Breast epithelium (tissue), 4 donors: Measurements from ENCODE around the gene WWOX. TPM values are rescaled to one million over a fixed set of nuclear protein-coding genes. Genes with fewer than 3 reads are reported as not detected.
A peak's percentile ranks its signal among the peaks of the same experiment; 100 is the strongest.

Experiments used
- DNase-seq, 2 donors: peaks; one replicate each; pipeline ENCODE4 v3.0.0-alpha.2; 2019; ENCODE audit warnings: low spot score in 2 of 2
- H3K27ac ChIP-seq, 2 donors: fragments of 200-600 bp; sonication (generic) in 1 of 2; one replicate each; pipeline ENCODE4 v1.5.1; 2016 to 2019; ENCODE audit warnings: mild to moderate bottlenecking in 1 of 2
- H3K27me3 ChIP-seq, 2 donors: fragments of 200-600 bp; sonication (generic) in 1 of 2; one replicate each; pipeline versions ENCODE4 v1.5.1 to v1.6.0; 2017 to 2019; ENCODE audit warnings: control low read depth in 1 of 2, mild to moderate bottlenecking in 1 of 2
- H3K36me3 ChIP-seq: fragments of 200-600 bp; one replicate; pipeline ENCODE4 v1.5.1; 2019
- H3K4me1 ChIP-seq, 2 donors: fragments of 200-600 bp; sonication (generic); one replicate each; pipeline ENCODE4 v1.5.1; 2016 to 2019; ENCODE audit warnings: control low read depth in 1 of 2
- H3K4me3 ChIP-seq, 3 donors: fragments of 200-600 bp; sonication (generic); 1 replicate in 2 of 3; 2 replicates in 1 of 3; pipeline ENCODE4 v1.5.1; 2016 to 2019; ENCODE audit warnings: mild to moderate bottlenecking in 3 of 3, moderate library complexity in 2 of 3
- H3K9me3 ChIP-seq, 2 donors: fragments of 200-600 bp; sonication (generic) in 1 of 2; one replicate each; pipeline ENCODE4 v1.5.1; 2016 to 2019; ENCODE audit warnings: control low read depth in 1 of 2
- CTCF ChIP-seq, 3 donors: fragments of 450-650 bp; IDR thresholded peaks; one replicate each; pipeline ENCODE4 v1.5.1; 2016 to 2017; ENCODE audit warnings: antibody characterized with exemption in 3 of 3, mild to moderate bottlenecking in 3 of 3, moderate library complexity in 3 of 3
- POLR2A ChIP-seq: fragments of 450-650 bp; IDR thresholded peaks from one replicate; pipeline ENCODE4 v1.6.1; 2016; ENCODE audit warnings: antibody characterized with exemption, mild to moderate bottlenecking, moderate library complexity
- POLR2AphosphoS5 ChIP-seq, 3 donors: sonication (generic); formaldehyde crosslinking; IDR thresholded peaks; one replicate each; pipeline ENCODE4 v1.6.1; 2017; ENCODE audit warnings: antibody characterized with exemption in 3 of 3
- intact Hi-C: fragments of 100-400 bp; cut with DNase I; formaldehyde crosslinking; loops from one replicate; pipeline ENCODE4 v1.15.1; 2023; ENCODE audit warnings: low total_unique reads
- total RNA-seq, 3 donors: library from RNA; depleted of rRNA; stranded (reverse); fragments of >200 nt; gene quantifications; one replicate each; pipeline ENCODE4 v1.1.0, GENCODE V29; 2016

Gene WWOX
- total RNA-seq, 3 donors from 2014 or later: 42.9 to 73.6 (median 43.4) TPM

GRCh38 chr16:78775161-78775561 is 675.7 kb downstream of the WWOX start:
- H3K4me1 ChIP-seq: no peaks in the 10 kb centered on the region
- TF ChIP-seq POLR2A (no peak), CTCF (IDR thresholded peaks at IDR 0.05) (no peak), POLR2AphosphoS5 (IDR thresholded peaks at IDR 0.05) (no peak)
- no peaks in the 10 kb centered on the region for H3K36me3 ChIP-seq
- no peaks in the 10 kb centered on the region for H3K9me3 ChIP-seq
- no peaks in the 10 kb centered on the region for H3K27me3 ChIP-seq
- intact Hi-C loops: no loop called here
- H3K4me3 ChIP-seq: no peak overlapping the region
- DNase-seq: no peak
- H3K27ac ChIP-seq: no peak overlapping the region

GRCh38 chr16:78778101-78779004 is 678.9 kb downstream of the WWOX start:
- H3K9me3 ChIP-seq: no peaks in the 10 kb centered on the region
- H3K27ac ChIP-seq: no peak overlapping the region
- intact Hi-C loops: no loop called here
- H3K27me3 ChIP-seq: no peaks in the 10 kb centered on the region
- H3K4me3 ChIP-seq: no peak overlapping the region
- H3K36me3 ChIP-seq: no peaks in the 10 kb centered on the region
- H3K4me1 ChIP-seq: no peaks in the 10 kb centered on the region
- no peak for DNase-seq
- TF ChIP-seq POLR2A (no peak), POLR2AphosphoS5 (IDR thresholded peaks at IDR 0.05) (peak in 1 of 3 donors; percentile 21), CTCF (IDR thresholded peaks at IDR 0.05) (no peak)

DNA sequence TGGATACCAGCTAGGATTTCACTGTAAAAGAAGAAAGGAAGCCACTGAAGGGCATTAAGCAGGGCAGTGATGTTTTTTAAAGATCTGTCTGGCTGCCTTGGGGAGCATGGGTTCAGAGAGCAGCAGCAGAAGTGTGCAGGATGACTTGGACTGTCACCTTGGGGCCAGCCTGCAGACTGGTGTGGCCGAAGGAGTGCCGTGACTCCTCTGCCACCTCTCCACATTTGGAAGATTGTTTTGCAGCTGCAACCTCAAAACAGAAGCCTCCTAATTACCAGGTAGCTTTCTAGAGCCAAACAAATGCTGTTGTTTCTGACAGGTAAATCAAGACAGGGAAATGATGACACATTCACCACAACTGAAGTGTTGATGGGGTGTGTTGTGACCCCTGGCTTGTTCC is 681.4 kb downstream of the WWOX start:
- H3K9me3 ChIP-seq: no peaks in the 10 kb centered on the region
- H3K36me3 ChIP-seq: no peaks in the 10 kb centered on the region
- no peak overlapping the region for H3K4me3 ChIP-seq
- intact Hi-C loops: no loop called here
- TF ChIP-seq POLR2AphosphoS5 (IDR thresholded peaks at IDR 0.05) (no peak), POLR2A (no peak), CTCF (IDR thresholded peaks at IDR 0.05) (no peak)
- H3K4me1 ChIP-seq: no peaks in the 10 kb centered on the region
- no peaks in the 10 kb centered on the region for H3K27me3 ChIP-seq
- DNase-seq: no peak
- no peak overlapping the region for H3K27ac ChIP-seq

GRCh38 chr16:78782572-78782971 is 683.1 kb downstream of the WWOX start:
- H3K27me3 ChIP-seq: no peaks in the 10 kb centered on the region
- intact Hi-C loops: no loop called here
- H3K9me3 ChIP-seq: no peaks in the 10 kb centered on the region
- no peak overlapping the region for H3K27ac ChIP-seq
- H3K36me3 ChIP-seq: no peaks in the 10 kb centered on the region
- no peak for DNase-seq
- no peak overlapping the region for H3K4me3 ChIP-seq
- no peak for TF ChIP-seq CTCF (IDR thresholded peaks at IDR 0.05)
- no peaks in the 10 kb centered on the region for H3K4me1 ChIP-seq

DNA sequence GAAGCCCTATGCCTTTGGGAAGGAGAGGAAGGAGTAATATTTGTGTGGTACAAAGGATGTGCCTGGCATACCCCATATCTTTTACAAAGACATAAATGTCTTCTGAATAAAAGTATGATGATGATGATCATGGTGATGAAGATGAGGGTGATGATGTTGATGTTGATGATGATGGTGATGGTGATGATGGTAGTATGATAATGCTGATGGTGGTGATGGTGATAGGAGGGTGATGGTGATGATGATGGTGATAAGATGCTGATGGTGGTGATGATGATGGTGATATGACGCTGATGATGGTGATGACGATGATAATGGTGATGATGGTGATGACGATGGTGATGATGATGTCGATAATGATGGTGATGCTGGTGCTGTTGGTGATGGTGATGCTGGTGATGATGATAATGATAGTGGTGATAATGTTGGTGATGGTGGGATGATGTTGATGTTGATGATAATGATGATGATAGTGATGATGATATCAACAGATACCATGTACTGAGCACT is 684.2 kb downstream of the WWOX start:
- Histone ChIP-seq H3K4me3 (no peak overlapping the region), H3K9me3 (no peaks in the 10 kb centered on the region), H3K36me3 (no peaks in the 10 kb centered on the region), H3K27me3 (no peaks in the 10 kb centered on the region), H3K4me1 (no peaks in the 10 kb centered on the region), H3K27ac (no peak overlapping the region)
- no peak for TF ChIP-seq CTCF (IDR thresholded peaks at IDR 0.05)
- TF ChIP-seq POLR2A: no peak
- no peak for TF ChIP-seq POLR2AphosphoS5 (IDR thresholded peaks at IDR 0.05)
- intact Hi-C loops: no loop called here
- DNase-seq: no peak
